Measurements from ENCODE around the gene SIGLEC6.

DNA sequence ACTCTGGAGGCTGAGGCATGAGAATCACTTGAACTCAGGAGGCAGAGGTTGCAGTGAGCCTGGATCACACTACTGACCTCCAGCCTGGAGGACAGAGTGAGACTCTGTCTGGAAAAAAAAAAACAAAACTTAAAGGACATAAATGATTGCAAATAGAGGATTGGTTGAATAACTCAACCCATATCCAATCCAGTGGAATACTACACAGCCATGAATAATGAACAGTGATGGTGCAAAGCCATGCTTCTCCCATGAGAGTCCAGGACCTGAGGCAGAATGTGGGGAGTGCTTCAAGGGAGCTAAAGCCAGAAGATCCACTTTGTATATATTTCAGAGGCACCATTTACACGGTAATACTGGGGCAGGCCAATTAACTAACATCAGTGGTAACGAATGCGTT, 55.3 kb downstream of the SIGLEC6 start:
- TF ChIP-seq FOXP2 (optimal IDR thresholded peaks at IDR 0.05; ENCODE audit: control extremely low read depth, extremely low read length, insufficient read depth) (no peak), EZH2 (IDR thresholded peaks at IDR 0.05) (no peak), POLR2AphosphoS5 (IDR thresholded peaks at IDR 0.05; ENCODE audit: borderline replicate concordance, low read depth, low read length) (no peak)

Measured in SK-N-MC (cell line).